ENCODE measurements around the gene ARHGEF12.

The ARHGEF12 gene

DNA sequence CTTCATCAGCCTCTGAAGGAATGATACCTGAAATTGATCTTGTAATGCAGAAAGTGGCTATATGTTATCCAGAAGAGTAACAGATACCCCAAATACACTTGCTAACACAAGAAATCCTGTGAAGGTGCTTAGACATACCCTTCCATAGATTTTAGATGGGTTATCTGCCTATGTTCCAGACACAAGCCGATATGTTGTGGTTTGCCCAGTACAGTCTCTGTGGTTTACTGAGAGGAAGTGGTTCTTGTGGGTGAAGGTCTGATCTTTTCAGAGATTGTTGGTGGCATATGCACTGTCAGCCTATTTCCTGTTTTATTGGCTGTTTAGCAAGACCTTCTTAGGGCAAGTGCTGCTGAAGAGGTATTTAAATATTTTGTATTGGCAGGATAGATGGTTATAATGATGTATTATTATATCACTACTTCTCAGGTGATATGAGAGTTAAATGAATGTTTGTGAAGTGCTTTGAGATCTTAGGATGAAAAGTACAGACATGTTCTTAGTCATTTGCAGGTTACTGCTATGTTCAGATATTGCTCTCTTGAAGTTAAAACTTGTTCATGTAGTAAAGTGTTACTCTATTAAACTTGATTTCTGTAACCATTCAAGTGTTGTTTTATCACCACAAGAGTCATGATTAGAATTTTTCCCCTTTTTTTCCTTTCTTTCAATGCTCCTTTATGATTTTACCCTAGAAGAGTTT is 8.2 kb downstream of the ARHGEF12 start:
- DNase-seq, result peak; percentile 100

DNA sequence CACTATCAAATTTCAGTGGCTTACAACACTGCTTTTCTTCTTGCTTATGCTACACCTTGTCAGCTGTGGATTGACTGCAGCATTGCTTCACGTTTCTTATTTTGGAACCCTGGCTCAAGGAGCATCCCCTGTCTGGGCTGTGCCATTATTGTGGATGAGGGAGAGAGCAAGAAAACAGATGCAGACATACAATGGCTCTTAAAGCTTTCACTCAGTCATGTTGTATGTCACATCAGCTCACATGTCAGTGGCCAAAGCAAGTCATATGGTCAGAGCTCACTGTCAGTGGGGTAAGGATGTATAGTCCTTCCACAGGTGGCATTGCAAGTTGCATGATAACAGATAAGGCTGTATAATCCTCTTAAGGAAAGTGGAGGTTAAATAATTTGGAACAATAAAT is 10.0 kb downstream of the ARHGEF12 start:
- no peak for DNase-seq

DNA sequence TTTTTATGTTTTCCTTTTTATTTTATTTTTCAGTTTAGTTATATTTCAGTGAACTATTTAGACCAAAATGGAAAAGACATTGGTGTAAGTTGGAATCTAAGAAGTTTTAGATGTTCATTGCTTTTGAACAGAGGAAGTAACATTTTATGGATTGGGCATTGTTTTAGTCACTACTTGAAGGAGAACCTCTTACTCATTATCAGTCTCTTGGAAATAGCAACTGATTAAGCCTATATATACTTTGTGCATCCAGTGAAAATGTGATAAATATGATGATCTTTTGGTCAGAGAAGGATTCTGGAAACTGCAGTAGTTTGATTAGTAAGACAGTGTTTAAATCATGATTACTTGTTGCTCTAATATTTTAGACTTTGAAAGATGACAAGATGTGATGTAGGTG is 14.4 kb downstream of the ARHGEF12 start:
- no peak for DNase-seq

DNA sequence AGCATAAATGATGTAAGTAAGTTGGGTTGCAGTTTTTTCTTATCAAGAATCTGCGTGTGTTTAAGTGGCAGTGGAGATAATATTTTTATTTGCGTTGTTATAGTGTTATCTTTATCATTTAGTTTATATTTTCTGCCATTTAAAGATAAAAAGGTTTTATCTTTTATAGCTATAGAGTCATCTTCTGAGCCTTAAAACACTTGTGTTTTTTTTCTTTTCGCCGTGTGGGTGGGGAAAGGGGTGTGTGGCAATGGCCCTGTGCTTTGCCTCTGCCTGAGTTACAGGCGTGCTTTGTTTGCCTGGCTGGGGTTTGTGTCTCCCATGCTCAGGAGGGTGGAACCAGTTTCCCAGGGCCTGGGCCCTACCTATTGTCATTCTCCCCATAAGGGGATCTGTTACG is 16.2 kb downstream of the ARHGEF12 start:
- no peak for DNase-seq

DNA sequence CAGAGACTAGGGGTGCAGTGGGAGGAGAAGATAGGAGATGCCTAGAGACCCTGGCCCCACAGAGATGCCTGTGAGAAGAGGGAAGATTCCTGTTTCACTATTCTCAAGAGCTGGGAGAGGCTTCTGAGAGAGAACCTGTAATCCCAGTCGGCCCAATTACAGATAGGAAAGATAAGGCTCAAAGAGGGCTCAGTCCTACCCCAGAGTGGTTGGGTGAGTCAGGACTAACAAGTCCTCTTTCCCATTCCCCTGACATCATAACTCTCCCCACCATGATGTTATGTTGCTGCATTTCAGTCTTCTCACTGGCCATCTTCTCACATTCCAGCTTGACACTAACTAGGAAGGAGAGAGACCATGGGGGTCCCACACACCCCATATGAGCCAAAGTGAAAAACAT is 17.9 kb downstream of the ARHGEF12 start:
- DNase-seq, result no peak

DNA sequence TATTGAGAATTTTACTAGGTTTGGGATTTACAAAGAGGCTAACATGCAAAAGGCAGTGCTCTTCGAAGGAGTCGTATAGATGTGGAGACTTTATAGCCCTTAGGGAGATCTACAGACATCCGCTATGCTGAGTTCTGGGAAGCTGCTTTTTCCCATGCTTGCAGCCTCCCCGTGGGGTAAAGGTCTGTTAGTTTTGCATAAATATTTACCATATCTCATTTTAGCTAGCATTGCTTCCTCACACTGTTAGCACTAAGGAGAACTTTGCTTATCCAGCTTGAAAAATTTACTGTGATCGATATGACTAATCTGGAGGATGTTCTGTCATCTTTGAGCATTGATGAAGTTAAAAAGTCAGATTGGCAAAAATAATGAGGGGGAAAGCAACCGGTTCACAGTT is 18.6 kb downstream of the ARHGEF12 start:
- no peak for DNase-seq

DNA sequence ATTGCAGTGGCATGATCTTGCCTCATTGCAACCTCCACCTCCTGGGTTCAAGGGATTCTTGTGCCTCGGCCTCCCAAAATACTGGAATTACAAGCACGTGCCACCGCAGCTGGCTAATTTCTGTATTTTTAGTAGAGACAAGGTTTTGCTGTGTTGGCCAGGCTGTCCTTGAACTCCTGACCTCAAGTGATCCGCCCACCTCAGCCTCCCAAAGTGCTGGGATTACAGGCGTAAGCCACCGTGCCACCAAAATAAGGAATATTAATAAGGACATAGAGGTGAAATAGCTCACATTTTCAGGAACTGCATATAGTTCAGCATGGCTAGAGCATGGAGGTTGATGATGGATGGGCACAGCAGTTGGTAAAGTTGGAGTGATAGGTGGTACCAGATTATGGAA is 21.4 kb downstream of the ARHGEF12 start:
- no peak for DNase-seq

DNA sequence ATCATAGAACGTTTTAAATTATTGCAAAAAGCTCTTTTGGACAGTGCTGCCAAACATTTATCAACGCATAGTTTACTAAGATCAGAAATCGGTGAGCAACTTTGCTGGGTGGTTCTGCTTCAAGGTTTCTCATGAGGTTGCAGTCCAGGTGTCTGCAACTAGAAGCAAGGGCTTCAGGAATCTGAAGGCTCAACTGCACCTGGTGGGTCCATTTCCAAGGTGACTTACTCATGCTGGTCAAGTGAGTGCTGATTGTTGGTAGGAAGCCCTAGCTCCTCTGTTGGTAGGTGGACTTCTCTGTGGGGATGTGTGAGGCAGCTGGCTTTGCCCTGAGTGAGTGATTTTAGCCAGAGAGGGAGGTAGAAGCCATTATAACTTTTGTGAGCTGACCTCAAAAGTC is 22.5 kb downstream of the ARHGEF12 start:
- no peak for DNase-seq

DNA sequence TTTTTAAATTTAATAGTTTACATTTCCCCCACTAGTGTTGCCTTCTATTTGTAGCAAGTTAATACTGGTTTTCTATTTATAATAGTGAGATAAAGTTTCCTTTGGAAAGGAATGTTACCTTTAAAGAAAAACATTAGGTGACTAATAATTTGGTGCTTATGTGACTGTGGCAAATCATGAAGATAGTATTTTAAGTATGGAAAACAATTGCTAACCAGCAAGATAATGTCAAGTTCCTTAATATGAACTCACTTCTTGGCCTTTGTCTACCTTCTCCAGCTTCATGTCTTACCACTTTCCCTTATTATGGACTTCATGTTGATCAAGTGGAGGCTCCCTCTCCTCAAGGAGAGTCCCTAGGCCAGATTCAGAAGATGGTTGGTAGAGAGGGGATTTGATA is 27.2 kb downstream of the ARHGEF12 start:
- no peak for DNase-seq

DNA sequence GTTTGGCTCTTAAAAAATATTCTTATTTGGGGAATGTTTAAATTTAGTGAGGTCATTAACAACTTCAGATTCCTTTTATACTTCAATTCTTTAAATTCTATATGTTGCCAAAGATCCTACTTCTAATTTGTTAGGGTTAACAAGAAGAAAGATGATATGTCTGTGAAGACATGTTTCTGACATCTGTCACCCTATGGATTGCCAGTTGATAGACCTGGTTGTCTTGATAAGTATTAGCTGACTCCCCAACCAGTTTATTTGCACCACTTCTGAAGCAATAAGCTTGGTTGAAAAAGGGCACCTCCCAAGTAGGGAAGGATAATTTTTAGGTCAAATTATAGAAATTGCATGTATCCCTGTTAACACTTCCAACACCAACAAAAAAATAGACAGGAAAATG is 29.3 kb downstream of the ARHGEF12 start:
- no peak for DNase-seq

DNA sequence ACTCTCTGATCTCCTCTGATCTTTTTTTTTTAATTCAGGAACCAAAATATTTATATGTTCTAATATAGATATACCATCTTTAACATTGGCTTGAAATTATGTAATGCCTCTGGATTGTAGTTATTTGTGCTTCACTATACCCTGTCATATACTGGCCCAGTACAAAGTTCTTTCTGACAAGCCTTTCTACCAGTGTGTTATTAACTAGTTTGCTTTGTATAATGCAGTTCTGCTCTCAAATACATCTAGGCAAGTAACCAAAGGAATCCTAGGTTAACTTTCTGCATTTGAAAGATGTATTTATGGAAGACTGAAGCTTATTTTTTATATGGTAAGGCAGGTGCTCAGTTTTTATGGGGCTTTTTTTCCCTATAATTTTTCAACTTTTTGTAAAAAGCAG is 36.1 kb downstream of the ARHGEF12 start:
- no peak for DNase-seq

DNA sequence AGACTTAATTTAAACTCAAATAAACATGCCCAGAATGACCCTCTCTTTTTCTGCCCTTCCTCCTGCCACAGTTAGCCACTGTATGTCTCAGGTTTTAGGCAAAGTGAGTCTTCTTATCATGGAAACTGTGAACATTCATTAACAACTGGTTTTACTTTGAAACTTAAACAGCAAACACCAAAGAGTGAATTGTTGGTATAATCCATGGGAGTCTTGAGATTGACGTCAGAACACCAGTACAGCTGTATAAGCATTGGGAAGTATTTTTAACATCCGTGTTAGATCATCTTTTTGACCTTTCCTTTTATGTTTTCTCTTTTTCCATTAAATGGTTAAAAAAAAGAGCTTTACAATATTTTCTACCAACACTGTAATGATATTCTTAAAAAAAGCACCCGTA is 38.9 kb downstream of the ARHGEF12 start:
- no peak for DNase-seq

DNA sequence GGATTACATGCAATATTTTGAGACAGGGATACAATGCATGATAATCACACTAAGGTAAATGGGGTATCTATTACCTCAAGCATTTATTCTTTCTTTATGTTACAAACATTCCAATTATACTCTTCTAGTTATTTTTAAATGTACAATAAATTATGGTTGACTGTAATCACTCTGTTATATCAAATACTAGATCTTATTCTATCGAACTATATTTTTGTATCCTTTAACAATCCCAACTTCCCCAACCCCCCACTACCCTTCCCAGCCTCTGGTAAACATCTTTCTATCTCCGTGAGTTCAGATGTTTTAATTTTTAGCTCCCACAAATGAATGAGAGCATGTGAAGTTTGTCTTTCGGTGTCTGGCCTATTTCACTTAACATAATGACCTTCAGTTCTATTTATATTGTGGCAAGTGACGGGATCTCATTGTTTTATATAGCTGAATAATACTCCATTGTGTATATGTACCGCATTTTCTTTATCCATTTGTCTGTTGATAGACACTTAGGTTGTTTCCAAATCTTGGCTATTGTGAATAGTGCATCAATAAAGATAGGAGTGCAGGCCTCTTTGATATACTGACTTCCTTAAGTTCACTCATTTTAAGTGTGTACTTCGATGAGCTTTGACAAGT is 40.5 kb downstream of the ARHGEF12 start:
- DNase-seq, result no peak

DNA sequence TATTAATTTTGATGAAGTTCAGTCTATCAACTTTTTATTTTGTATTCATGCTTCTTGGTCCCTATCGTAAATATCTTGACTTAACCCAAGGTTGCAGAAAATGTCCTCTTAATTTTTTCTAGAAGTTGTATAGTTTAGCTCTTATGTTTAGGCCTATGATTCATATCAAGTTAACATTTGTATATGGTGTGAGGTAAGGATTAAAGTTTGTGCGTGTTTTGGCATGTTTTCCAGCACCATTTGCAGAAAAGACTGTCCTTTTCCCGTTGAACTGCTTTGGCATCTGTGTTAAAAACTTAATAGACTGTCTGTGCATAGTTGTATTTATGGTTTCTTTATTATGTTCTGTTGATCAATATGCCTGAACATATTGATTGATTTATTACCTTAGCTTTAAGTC is 42.3 kb downstream of the ARHGEF12 start:
- no peak for DNase-seq

DNA sequence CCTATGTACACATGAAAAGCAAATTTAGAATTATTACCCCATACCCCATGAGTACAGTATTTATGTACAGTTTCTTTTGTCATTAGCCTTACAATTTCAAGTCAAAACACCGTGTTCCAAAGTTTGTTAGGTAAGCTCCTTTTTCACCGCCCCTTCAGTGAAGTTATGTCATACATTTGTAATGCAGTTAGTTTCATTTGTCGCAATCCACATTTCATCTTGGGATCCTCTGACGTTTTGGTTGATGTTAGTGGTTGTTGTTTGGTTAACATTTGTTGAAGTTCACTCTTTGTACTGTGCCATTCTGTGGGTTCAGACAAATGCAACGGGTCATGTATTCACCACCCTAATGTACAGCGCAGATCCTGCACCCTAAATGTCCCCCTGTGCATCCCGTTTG is 45.2 kb downstream of the ARHGEF12 start:
- DNase-seq, result no peak

DNA sequence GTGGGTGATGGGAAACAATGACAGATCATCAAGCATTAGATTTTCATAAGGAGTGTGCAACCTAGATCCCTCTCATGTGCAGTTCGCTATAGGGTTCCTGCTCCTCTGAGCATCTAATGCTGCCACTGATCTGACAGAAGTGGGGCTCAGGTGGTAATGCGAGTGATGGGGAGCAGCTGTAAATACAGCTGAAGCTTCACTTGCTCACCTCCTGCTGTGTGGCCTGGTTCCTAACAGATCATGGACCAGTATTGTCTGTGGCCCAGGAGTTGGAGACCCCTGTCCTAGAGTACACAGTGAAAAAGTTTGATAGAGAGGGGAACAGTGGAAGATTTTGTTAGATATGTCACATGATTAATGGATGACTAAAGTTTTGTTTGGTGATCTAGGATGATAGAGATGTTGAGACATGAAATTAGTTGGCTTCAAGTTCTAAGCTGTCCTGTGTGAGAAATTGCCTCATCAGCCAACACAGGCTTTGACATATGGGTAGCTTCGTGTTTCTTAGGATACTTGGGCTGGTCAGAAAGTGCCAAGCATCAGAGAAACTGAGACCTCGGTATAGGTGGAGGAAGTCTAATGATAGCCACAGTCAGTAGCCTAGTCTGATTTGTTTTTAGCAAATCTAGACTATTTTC is 47.4 kb downstream of the ARHGEF12 start:
- no peak for DNase-seq

DNA sequence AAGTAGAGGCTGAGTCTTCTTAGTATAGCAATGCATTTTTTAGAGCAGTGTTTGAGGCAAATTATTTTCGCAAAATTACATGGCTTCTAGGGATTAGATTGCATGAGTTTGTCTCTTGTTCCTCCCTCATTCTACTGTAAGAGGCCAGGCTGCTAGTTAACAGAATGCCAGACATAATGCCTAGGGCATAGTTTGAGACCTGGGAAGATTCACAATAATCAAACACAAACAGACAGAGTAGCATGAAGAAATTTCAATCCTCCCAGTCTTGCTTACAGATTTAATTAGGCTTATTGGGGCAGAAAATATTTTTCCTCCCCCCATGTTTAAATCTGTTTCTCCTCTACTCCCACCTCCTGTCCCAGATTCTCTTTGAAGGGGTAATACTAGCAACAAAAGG is 48.3 kb downstream of the ARHGEF12 start:
- DNase-seq, result no peak

DNA sequence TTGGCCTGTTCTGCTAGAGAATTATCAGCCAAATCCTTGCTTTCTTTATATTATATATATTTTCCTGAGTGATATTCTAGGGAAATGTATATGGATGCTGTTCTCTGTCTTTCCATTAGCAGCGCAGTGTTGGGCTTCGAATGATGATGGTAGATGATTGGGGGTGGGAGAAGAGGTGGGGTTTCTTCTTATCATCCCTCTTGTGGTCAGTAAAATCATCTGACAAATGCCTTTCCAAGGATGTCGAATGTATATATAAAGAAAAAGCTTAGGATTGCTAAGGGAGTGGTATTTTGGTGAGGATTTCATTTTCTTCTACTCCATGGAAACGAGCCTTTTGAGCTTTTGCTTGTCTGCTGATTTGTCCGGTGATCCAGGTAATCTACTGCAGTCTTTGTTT is 48.9 kb downstream of the ARHGEF12 start:
- no peak for DNase-seq

DNA sequence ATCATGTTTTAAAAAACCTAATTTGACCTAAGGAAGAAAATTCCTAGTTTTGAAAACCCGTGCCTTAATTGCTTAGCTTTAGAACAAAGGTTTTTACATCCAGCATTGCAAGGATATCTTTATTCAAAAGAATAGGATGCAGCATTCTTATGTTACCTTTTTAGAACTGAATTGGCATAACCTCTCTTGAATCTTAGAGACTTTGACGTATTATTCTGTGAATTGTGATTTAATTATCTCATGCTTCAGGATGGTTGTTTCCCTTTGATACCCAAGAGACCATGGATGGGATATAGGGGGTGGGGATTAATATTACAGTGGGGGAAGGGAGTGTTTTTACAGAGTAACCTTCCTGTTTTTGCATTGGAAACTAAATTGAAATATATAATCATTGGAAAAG is 49.4 kb downstream of the ARHGEF12 start:
- no peak for DNase-seq

DNA sequence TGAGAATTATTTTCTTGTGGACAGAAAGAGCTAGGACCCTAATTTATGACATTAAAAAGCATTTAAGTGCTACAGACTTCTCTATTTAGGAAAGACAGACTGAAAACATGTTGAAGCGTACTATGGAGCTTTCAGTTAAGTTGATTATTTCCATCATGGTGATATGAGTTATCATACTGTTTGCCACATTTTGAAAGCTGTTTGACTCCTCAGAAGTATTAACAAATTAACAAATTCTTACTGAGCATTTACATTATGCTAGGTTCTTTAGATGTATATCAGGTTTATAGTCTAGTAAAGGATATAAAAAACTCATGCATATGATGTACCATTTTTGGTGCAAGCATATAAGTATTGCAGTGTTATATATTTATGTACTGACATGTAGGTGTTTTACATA is 50.1 kb downstream of the ARHGEF12 start:
- DNase-seq, result no peak

DNA sequence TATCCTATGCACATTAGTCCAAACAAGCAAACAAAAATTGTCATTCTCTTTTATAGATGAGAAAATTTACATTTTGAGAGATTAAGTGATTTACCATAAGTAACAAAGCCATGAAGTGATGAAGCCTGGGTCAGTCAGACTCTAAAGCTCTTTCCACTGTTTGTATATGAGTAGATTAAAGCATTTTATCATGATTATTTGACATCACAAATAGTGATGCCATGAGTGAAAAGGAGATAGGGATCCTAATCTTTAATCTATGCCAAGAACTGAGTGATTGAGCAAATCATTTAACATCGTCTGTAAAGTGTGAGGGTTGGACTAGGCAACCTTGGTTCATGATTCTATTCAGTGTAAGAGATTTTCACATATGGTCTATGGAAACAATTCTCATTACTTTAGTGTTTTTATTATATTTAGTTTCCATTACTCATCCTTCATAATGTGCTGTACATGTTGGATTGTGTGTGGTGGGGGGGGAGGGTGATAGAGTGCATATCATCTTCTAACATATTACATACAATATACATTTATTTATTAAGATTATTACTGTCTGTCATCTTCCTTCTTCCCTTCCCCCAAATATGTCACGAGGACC is 50.7 kb downstream of the ARHGEF12 start:
- DNase-seq, result no peak

DNA sequence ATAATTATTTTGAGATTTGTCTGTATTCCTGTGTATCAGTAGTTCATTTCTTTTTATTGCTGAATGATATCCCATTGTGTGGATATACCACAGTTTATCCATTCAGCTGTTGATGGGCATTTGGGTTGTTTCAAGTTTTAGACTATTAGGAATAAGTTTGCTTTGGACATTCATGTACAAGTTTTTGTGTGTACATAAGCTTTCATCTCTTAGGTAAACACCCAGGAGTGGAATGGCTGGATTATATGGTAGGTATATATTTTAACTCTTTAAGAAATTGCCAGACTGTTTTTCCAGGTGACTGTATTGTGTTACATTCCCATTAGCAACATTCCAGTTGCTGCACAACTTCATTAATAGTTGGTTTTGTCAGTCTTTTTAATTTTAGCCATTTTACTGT is 52.0 kb downstream of the ARHGEF12 start:
- DNase-seq, result no peak

DNA sequence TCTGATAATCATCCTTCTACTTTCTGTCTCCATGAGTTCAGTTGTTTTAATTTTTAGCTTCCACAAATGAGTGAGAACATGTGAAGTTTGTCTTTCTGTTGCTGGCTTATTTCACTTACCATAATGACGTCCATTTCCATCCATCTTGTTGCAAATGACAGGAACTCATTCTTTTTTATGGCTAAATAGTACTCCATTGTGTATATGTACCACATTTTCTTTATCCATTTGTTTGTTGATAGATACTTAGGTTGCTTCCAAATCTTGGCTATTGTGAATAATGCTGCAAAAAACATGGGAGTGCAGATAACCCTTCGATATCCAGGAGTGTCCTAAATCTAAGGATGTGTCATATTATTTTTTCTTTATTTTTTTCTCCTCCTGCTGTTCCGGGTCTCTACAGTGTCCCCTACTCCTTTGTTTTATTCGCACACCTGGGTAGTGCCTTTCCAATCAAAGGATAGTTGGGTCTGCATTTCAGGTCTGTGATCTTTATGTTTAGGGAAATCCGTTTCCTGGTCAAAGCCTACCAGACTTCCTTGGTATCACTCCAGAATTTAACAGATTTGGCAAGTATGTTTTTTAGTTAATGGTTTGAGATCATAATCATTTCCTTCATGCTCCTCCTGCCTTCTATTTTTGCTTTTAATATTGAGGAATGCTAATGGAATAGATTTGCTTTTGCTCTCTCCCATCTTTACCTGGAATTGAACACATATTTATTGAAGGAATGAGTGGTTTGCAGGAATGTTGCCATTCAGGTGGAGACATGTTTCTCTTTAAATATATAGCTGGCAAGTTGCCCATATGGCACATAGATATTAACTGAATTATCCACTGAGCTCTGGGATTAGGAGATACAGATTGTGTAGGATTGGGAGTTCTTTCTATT is 53.7 kb downstream of the ARHGEF12 start:
- DNase-seq, result no peak

Data from GF-D8 (cell line).